AG09319 (cell line): Measurements from ENCODE around the gene TMEM236.

Experiments
- DNase-seq: peaks from one replicate; pipeline ENCODE4 v3.0.0-alpha.2; 2010; ENCODE audit warnings: low read depth; ENCODE audit errors: extremely low read depth
- TF ChIP-seq, protein P1 (sequence below): IDR thresholded peaks from 2 replicates; pipeline ENCODE4 v1.5.1; 2011; ENCODE audit warnings: low read depth, mild to moderate bottlenecking, inconsistent platforms, low read length, moderate library complexity

Gene TMEM236

DNA sequence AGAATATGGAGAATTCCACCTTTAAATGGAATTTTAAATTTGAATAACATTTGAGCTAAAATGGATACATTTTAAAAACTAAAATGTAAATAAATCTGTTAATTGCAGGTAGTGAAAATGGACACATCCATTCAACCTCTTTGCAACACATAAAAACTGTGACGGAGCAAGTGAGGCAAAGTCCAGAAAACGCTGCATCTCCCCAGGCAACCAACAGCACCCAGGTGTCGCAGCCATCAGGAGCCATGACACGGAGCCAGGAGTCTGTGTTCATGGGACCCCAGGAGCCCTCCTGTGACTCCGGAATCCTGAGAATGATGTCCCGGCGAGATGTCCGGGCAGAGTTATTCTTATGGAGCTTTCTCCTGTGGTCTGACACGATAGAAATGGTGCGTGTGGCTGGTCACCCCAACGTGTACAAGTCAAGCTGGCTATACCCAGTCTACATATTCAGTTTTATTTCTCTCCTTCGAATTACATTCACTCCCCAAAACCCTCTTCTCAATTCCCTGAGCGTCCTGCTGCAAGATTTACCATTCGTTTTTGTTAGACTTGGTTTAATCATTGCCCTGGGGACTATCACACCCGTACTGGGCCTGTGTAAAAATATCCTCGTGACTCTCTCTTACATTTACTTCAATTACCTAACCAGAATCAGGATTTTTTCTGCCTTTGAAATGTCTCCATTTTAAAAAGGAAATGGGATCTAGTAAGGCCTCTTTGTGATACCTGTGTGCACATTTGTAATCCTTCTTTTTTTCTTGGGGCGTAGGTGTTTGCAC, 44.0 kb downstream of the TMEM236 start:
- no peak for DNase-seq
- TF ChIP-seq, protein P1, sequence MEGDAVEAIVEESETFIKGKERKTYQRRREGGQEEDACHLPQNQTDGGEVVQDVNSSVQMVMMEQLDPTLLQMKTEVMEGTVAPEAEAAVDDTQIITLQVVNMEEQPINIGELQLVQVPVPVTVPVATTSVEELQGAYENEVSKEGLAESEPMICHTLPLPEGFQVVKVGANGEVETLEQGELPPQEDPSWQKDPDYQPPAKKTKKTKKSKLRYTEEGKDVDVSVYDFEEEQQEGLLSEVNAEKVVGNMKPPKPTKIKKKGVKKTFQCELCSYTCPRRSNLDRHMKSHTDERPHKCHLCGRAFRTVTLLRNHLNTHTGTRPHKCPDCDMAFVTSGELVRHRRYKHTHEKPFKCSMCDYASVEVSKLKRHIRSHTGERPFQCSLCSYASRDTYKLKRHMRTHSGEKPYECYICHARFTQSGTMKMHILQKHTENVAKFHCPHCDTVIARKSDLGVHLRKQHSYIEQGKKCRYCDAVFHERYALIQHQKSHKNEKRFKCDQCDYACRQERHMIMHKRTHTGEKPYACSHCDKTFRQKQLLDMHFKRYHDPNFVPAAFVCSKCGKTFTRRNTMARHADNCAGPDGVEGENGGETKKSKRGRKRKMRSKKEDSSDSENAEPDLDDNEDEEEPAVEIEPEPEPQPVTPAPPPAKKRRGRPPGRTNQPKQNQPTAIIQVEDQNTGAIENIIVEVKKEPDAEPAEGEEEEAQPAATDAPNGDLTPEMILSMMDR = no peak

DNA sequence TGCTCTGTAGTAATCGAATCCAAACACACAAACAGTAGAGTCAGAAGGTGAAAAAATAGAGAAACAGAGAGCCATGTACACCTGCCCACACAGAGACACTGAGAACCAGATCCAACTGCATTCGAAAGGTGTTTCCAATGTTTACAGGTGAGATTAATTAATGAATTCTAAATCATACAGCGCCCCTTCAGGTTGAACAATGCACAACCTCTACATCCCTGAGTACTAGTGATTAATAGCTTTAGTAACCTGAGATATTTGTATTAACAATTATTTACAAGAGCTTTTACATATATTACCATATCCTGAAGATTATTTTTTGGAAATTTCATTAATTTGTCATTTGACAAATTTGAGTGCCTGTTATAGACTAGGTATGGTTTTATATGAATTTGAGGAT, 49.5 kb downstream of the TMEM236 start:
- TF ChIP-seq, protein P1 = no peak
- no peak for DNase-seq

DNA sequence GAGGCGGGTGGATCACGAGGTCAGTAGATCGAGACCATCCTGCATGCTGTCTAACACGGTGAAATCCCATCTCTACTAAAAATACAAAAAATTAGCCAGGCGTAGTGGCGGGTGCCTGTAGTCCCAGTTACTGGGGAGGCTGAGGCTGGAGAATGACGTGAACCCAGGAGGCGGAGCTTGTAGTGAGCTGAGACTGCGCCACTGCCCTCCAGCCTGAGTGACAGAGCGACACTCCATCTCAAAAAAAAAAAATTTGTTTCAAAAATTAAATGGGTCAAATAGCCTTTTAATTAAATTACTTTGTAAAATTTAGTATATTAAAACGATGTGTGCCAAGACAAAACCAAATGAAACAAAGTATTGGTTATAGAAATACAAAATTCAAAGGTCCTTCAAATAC, 50.3 kb downstream of the TMEM236 start:
- no peak for DNase-seq
- TF ChIP-seq, protein P1 = no peak

DNA sequence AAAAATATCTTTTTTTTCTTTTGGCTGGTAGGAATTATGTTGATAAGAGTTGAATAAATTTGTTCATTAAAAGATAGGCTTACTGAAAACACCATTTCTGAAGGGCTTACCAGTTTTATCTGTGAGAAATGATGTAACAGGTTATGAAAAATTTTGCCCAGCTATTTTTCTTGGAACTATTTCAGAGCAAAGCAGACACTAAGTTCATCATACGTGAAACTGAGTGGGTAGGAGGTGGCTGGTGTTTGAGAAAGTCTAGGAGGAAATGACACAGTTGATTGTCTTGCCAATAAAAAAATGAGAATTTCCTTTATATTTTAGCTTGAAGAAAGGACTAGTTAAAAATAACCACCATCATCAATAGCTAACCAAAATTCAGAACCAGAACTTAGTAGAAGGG, 51.0 kb downstream of the TMEM236 start:
- TF ChIP-seq, protein P1 = no peak
- no peak for DNase-seq

DNA sequence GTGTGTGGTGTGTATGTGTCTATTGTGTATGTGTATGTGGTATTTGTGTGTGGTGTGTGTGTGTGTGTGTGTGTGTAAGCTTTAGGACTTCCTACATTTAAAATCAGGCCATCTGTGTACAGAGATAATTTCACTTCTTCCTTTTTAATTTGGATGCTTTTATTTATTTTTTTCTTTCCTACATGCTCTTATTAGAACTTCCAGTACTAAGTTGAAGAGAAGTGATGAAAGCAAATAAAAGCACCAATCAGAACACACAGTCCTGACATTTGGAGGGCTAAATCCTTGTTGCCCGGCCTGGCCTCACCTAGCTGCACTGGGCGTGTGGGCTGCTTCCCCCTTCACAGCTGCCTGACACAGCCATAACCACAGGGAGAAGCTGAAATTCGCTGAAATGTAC, 53.3 kb downstream of the TMEM236 start:
- DNase-seq = no peak

DNA sequence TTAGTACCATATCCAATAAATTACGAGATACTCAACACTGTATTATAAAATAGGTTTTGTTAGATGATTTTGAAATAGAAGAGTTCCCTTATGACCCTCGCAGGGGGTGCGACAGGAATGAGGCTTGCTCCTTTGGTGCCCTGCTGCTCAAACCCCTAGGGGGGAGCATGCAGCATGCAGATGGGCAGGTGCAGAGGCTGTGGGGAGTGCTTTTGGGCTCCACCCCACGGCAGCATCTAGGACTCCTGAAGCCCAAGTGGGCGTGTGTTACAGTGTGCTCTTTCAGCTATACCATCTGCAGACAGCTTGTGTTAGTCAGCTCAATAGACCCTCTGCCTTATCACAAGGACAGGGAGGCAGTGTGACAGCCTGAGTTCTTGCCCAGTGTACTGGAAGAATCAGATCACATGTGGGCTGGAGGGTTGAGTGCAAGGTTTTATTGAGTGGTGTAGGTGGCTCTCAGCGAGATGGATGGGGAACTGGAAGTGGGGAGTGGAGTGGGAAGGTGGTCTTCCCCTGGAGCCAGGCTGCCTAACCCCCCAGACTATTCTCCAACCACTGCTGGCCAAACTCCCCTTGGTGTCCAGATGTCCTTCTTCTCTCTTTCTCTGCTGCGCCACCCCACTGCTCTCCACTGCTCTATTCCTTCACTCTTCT, 54.0 kb downstream of the TMEM236 start:
- TF ChIP-seq, protein P1 = no peak
- no peak for DNase-seq

More for the DNA sequence above, 53.3 kb downstream of the TMEM236 start:
- TF ChIP-seq, protein P1 = no peak
